NT2/D1 (cell line): ENCODE data around the gene THEM4.

Experiments
- YY1 ChIP-seq: IDR thresholded peaks from 2 replicates; pipeline ENCODE4 v1.6.1; 2011; ENCODE audit not compliant: insufficient read length, insufficient read depth
- ZNF274 ChIP-seq: IDR thresholded peaks from 2 replicates; pipeline ENCODE4 v1.6.1; 2011; ENCODE audit warnings: mild to moderate bottlenecking, low read depth, low read length

DNA sequence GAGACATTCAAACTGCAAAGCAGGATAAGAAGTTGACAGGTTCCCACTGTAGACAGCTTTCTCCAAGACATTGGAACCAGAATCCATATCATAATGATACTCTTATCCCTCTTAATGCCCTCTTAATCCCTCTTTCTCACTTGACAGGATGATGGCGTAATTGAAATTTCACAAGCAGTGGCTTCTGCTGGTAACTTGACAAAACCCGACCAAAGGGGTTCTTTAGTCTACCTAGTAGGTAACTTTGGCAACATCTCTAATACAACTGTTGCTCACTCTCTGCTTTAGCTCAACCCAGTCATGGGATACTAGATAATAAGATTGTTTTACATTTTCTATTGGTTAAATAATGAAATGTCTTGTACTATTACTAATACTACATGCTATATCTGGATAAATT lies 49.6 kb upstream of the THEM4 start:
- TF ChIP-seq ZNF274 (no peak), YY1 (no peak)
